Activated CD4-positive, CD25-positive, alpha-beta regulatory T cell treated with anti-CD3 and anti-CD28 coated beads, Interleukin-2, amount 50 U/mL, for 24 hours (primary cell): ENCODE data around the gene C1S.
"Not testable (repeated sequence)": the region's sequence is repeated elsewhere in the genome, so short reads cannot be mapped to it uniquely, and the experiment has no call there.

Source experiments
- ATAC-seq, 2 donors: fragments of 150-1000 bp; cut with Tn5 transposase; one replicate each; pipeline ENCODE4 v1.10.0; 2021; ENCODE audit warnings: mild to moderate bottlenecking in 1 of 2, moderate library complexity in 1 of 2

C1S gene

DNA sequence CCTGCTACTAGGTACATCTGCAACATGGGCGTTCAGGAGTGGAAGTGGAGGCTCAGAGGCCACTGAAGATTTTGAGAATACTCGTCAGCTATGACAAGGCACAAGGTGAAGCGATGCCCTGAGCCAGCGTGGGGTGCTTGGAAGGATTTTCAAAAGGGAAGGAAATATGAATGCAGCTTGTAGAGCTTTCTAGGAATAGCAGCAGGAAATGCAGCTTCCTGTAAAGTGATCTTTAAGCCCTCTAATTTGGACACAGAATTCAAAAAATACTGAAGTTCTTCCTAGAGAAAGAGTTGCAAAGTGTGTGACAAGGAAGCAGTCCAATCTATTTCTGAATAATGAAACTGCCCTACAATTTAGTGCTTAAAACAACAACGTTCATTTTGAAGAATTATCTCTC is 13.2 kb upstream of the C1S start:
- no peak for ATAC-seq

DNA sequence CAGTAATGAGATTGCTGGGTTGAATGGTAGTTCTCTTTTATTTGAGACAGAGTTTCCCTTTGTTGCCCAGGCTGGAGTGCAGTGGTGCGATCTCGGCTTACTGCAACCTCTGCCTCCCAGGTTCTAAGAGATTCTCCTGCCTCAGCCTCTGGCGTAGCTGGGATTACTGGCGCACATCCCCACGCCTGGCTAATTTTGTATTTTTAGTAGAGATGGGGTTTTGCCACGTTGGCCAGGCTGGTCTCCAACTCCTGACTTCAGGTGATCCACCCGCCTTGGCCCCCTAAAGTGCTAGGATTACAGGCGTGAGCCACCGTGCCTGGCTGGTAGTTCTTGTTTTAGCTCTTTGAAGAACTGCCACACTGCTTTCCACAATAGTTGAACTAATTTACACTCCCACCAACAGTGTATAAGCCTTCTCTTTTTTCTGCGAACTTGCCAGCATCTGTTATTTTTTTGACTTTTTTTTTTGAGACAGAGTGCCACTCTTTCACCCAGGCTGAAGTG is 11.0 kb upstream of the C1S start:
- not testable (repeated sequence) for ATAC-seq

DNA sequence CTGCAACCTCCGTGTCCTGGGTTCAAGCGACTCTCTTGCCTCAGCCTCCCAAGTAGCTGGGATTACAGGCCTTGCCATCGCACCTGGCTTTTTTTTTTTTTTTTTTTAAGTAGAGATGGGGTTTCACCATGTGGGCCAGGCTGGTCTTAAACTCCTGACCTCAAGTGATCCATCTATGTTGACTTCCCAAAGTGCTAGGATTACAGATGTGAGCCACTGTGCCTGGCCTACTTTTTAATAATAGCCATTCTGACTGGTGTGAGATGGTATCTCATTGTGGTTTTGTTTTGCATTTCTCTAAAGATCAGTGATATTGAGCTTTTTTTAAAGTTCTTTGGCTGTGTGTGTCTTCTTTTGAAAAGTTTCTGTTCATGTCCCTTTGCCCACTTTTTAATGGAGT is 10.5 kb upstream of the C1S start:
- ATAC-seq = not testable (repeated sequence)

DNA sequence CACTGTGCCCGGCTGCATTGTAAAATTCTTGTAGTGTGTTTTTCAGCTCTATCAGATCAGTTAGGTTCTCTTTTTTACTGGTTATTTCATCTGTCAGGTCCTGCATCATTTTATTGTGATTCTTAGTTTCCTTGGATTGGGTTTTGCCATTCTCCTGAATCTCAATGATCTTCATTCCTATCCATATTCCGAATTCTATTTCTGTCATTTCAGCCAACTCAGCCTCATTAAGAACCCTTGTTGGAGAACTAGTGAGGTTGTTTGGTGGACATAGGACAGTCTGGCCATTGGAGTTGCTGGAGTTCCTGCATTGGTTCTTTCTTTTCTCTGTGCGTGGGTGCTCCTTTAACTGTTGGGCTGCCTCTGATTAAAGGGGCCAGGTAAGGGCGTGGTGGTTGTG is 5.6 kb upstream of the C1S start:
- ATAC-seq = no peak

DNA sequence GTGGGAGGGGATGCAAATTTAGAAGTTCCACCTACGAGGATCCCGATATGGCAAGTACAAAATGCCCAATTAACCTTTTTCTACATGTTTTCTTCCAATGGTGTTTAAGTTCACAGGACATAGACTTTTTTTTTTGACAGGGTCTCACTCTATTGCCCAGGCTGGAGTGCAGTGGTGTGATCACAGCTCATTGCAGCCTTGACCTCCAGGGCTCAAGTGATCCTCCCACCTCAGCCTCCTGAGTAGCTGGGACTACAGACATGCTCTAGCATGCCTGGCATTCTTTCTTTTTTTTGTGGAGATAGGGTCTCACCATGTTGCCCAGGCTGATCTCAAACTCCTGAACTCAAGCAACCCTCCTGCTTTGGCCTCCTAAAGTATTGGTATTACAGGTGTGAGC is 4.8 kb upstream of the C1S start:
- not testable (repeated sequence) for ATAC-seq

DNA sequence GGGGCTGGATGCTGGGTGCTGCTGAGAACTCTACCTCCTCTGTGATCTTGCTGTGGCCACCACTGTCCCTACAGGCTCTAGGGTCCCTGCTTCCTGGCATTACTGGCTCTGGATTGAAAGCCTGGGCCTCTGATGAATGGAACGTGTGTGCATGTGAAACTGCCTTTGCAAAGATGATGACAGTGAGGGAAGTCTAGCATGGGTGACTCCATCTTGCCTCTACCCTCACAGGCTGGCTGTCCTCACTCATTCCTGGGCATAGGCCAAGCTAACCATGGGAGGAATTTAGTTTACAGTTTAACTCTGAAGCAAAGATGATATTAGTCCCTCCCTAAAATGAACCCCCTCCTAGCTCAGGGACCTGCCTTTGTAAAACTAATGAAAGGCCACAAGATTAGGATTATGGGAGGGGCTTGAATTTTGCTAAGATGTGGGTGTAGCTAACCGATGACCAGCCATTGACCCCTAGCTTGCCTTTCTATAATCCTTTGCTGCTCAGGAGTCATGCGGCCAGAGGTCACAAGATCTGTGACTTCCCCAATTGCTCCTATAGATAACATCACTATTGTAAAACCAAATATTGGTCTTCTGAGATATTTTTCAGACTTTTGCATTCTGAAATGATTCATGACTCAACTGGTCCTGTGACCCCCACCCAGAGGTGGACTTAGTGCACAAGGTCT is 2.2 kb upstream of the C1S start:
- no peak for ATAC-seq

DNA sequence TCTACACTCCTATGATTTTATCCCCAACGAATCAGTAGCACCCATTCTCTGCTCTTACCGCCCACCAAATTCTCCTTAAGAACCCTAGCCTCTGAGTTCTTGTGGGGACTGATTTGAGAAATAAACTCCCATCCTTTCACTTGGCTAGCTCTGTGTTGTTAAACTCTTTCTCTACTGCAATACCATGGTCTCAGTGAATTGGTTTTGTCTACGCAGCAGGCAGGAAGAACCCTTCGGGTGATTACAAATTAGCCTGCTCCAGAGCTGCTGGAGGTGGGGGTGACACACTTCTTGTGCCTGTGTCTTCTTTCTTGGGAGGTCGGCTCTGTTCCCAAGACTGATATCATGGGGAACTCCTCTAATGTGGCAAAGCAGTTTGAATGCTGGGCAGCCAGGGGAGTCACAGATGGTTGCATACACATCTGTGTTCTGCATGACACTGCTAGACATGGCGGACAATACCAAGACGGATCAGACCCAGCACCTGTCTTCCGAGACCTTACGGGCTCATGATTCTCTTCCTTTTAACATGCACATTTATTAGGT is 1.6 kb upstream of the C1S start:
- no peak for ATAC-seq

DNA sequence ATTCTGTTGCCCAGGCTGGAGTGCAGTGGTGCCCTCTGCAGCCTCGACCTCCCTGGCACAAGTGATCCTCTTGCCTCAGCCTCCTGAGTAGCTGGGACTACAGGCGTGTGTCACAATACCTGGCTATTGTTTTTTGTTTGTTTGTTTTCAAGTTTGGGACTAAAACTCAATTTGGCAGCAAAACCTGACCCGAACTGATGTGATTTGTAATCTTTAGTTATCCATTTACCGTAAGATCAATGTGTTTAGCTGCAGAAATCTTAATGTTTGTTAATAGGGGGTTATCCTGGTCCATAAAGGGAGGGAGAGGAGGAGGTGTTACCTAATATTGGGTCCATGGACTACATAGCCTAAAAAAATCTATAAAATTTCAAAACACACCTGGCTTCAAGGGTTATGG is 738 bp upstream of the C1S start:
- no peak for ATAC-seq

DNA sequence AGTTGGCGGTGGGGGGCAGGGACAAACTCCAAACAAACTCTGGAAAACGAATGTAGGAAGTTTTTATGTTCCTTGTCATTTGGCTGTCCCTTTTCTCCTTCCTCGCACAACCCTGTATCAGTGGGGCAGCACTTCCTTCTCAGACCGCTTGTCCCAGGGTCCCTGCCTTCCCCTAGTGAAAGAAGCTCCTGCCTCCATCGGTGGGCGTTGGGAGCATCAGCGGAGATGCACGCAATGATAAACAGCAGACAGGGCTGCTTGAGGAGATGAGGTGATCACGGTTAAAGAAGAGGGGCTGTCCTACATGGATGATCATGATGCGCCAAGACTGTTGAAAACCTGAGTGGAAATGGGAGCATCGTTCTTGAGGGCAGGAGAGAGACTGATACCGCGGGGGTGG is 620 bp downstream of the C1S start:
- no peak for ATAC-seq

DNA sequence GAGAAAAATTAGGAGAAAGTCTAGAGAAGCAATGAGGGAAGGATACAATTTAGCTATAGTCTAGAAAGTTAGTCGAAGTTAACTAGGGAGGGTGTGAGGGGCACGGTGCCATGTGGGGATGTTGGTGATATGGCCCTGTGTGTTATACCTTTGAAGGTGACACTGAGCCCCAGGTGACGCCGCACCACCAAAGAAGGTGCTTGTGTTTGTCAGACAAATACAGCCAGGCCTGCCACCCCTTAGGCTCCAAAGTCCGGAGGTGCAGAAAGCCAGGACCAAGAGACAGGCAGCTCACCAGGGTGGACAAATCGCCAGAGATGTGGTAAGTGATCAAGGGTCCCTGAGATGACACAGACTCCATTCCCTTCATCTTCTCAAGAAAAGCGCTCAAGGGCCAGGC is 1.1 kb downstream of the C1S start:
- no peak for ATAC-seq

DNA sequence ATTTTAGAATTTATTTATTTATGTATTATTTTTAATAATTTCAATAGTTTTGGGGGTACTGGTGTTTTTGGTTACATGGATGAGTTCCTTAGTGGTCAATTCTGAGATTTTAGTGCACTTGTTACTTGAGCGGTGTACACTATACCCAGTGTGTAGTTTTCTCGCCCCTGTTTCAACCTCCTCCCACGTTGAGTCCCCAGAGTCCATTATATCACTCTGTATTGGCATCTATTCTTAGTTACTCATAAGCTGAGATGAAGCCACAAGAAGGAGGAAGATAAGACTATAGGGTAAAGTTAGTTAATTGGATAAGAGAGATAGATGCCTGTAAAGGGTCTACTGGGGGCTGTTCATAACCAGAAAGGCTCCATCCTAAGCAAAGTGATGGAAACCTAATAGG is 4.0 kb downstream of the C1S start:
- ATAC-seq = no peak

DNA sequence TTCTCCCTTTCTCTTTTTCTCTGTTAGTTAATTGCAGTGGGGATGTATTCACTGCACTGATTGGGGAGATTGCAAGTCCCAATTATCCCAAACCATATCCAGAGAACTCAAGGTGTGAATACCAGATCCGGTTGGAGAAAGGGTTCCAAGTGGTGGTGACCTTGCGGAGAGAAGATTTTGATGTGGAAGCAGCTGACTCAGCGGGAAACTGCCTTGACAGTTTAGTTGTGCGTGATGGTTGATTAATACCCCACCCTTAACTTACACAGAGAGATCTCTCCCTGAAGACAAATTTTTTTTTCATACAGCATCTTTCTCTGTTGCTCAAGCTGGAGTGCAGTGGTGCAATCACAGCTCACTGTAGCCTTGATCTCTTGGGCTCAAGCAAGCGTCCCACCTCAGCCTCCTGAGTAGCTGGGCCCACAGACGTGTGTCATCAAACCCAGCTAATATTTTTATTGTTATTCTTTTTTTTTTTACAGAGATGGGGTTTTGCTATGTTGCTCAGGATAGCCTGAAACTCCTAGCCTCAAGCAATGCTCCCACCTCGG is 4.6 kb downstream of the C1S start:
- ATAC-seq = no peak

DNA sequence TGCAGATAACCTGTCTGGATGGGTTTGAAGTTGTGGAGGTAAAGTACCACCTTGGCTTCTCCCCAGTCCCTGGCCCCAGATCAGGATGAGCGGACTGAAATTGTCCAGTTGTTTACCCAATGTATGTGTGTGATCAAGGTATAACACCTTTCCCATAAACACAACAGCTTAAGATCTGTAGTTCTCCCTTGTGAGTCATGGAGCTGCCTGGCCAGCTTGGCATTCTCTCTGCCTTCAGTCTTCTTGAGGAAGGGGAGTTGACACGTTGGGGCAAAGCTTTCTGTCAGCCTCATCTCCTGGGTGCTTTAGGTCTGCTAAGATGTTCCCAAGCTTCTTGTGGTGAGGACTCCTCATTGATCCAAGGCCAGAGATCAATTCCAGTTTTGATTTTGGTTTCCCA is 6.1 kb downstream of the C1S start:
- no peak for ATAC-seq

DNA sequence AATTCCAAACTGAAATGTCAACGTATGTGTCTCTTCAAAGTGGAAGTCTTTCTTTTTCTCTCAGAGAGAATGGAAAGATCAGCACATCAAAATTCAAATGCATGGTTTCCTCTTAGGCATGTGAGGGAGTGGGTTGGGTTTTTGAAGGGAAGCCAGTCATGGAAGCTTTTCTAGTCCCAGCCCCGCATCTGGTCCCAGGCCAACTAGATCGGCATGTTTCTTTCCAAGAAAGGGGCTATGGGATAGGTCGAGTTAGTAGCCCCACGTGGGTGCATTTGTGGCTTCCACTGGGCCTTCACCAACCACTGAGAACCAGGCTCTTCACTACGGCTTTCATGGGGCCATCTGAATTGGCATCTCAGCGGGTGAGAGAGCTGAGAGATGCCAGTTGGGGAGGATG is 6.6 kb downstream of the C1S start:
- no peak for ATAC-seq

DNA sequence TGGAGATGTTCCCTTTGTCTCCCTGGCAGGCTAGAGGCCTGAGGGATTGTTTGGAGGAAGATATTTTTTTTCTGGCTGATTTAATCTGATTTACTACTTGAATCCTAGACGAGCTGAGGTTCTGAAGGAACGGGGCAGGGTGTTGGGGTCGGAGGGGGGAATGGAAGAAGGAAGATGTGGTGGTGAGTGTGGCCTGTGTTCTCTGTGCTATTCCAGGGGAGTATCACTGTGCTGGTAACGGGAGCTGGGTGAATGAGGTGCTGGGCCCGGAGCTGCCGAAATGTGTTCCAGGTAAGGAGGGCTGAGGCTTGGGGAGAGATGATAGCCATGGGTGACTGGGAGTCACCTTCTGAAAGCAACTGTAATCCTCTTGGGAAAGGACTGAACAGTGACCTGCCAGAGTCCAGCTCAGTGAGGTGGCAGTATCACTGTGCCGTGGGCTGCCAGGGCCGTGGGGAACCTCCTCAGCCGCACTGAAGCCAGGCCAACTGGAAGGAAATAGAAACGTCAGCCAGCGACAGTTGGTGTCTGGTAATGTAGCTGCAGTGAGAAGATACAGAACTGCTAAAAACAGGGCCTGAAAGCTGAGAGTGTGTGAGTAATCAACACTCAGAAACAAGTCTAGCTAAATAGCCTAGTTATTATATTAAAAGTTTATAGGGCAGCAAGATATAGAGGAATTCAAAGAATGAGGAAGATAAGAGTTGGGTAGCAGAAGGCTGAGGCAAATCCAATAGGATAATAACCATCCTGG is 7.9 kb downstream of the C1S start:
- ATAC-seq = no peak

DNA sequence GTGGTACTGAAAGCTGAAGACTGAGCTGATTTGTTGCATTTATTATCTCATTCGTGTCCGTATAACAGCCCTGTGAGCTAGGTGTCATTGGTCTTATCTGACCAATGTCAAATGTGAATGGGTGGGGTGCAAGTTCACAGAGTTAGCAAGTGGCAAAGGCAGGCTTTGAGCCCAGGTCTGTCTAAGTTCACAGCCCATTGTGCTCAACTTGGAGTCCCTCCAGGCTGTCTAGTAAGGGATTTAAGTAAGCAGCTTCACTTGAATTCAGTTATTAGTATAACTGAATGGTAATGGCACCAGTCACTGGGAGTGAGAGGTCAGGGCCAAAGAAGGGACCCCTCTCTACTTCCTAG is 8.5 kb downstream of the C1S start:
- no peak for ATAC-seq

DNA sequence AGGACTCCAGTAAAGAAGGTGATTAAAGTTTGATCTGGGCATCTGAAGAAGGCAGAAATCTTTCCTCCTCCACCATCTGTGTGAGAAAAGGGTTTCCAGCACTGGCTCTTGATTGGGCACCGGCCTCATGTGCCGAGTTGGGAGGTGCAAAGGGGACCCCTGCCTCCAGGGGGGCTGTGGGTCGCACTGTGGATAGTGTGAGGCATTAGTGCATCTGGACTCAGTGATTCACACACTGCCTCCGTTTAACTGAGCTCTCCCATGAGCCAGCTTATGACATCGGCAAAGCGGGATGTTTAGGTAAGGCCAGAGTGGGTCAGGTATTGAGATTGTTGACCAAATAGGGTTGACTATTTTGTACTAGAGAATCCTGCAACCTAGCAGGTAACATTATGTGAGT is 8.9 kb downstream of the C1S start:
- ATAC-seq = no peak

DNA sequence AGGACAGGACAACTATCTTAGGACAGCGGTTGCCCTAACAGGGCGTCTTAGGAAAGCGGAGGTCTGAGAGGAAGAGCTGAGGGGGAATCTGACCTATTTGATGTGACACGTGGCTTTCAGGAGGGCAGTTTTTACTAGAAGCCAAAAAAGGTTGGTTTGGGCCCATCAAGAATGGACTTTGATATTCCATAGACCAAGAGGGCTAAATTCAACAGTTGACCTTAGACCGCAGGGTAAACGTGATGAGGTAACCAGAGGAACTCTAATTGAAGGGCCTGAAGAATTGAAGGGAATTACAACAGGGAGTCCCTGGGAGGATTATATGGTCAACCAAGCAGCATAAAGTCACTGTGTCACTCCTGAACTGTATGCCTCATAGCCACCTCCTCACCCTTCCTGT is 11.5 kb downstream of the C1S start:
- no peak for ATAC-seq

DNA sequence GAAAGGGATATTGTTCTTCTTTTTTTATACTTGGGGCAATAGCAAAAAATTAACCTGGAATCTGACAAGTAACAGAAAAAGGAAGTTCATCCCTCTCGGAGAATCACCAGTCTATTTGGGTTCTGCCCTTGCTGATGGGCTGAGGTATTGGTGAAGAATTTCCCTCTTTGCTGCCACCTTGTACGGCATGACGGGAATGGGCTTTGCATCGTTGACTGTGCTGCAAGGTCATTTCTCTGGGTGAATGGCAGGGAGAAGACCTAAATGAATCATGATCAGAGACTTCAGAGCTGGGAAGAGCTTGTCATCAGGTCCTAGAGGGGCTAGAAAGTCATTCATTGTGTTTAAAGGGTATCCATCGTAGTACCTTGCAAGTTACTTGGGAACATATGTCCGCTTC is 12.0 kb downstream of the C1S start:
- ATAC-seq = no peak

DNA sequence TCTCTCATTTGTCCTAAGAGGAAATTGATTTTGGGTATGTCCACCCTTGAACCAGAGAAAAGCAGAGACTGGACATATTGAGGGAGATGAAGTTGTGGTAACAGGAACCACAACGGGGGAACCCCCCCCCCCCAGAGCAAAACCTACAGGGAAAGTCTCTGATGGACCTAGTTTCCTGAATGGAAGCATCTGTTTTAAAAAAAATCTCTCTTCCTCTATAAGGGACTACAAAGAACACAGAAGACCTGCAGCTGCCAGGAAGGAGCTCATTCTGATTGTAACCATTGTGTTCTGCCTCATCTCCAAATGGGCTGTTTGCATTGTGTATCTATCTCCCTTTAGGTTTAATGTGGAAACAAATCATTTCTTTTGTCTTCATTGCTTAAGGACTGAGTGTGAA is 13.4 kb downstream of the C1S start:
- ATAC-seq = no peak

DNA sequence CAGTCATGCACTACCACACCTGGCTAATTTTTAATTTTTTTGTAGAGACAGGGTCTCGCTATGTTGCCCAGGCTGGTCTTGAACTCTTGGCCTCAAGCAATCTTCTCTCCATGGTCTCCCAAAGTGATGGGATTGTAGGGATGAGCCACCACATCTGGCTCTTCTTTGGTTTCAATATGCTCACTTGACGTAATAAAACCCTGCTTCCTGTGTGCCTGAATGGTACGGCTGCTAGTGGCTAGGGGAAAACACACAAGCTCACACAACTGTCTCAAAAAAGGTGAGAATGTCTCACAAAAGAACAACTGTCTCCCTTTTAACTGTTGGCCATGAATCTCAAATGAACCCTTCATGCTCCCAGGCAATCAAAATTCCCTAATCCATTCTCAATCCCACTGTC is 15.0 kb downstream of the C1S start:
- ATAC-seq = no peak

DNA sequence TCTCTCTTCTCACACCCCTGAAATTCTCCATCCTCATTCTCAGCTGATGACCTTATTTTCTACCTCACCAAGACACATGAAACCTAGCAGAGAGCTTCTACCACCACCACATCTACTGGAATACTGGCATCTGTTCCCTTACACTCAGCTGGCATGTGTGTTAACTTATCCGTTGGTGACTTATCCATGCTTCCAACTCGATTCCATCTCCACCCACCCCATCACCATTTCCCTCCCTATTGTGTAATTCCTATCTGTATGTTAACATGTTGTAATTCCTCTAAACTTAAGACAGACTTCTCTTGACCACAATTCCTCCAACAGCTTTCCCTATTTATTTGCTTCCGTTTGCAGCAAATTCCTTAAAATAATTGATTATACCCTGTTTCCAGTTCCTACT is 15.4 kb downstream of the C1S start:
- ATAC-seq = no peak

DNA sequence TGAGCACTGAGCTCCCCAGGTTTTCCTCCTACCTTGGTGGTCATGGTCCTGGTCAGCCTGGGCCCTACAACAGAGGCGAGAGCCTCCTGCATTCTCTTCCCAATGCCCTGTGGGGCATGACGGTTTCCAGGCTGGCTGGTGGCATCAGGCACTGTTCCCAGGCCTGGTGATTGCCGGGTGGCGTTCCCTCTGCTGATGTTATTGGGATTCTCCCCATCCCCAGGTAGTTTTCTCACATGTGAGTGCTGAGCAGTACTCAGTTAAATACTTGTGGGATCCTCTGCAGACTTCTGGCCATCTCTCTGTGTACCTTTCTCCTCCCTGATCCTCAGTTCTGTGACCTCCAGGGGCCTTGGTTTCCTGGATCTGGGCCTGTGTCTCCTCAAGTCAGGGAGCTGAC is 16.0 kb downstream of the C1S start:
- no peak for ATAC-seq

DNA sequence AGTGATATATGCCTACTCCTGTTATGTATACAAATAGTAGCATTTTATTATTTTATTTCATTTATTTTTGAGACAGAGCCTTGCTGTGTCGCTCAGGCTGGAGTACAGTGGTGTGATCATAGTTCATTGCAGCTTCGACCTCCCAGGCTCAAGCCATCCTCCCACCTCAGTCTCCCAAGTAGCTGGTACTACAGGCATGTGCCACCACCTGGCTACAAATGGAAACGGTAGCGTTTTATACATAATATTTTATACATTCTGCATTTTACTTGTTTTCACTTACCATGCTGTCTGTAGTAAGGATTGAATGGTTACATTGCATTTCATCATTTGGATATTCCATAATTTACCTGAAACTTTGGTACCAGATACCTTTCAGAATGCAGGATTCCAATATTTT is 17.6 kb downstream of the C1S start:
- no peak for ATAC-seq
